PFSK-1 (cell line): Measurements from ENCODE around the gene TSC22D2.

Experiments
- POLR2AphosphoS5 ChIP-seq: IDR thresholded peaks from 2 replicates; pipeline ENCODE4 v1.6.1; 2012; ENCODE audit warnings: low read depth, mild to moderate bottlenecking, control low read depth, low read length, moderate library complexity
- SIN3A ChIP-seq: IDR thresholded peaks from 2 replicates; pipeline ENCODE4 v1.6.1; 2012; ENCODE audit warnings: mild to moderate bottlenecking, low read length, moderate library complexity, borderline replicate concordance; ENCODE audit not compliant: insufficient read depth
- TAF1 ChIP-seq: IDR thresholded peaks from 2 replicates; pipeline ENCODE4 v1.6.1; 2012; ENCODE audit warnings: low read length, control low read depth, borderline replicate concordance; ENCODE audit not compliant: insufficient read depth

DNA sequence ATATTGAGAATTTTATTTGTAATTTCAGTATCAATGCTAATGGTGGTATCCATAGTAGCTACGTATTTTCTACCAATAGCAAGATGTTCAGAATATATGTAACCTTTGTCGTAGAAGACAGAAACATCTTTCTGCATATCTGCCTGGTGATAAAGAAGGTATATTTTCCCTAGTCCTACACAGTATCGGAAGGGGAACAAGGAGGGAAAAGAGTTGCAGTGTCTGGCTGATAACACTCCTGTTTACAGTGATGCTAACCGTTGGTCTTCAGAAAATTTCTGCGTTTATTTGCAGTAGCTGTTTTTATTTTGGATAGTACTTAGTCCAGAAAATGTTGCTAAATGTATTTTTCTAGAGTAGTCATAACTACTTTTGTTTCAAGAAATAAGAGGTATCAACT lies 25.2 kb downstream of the TSC22D2 start:
- no peak for TF ChIP-seq POLR2AphosphoS5
- no peak for TF ChIP-seq SIN3A
- no peak for TF ChIP-seq TAF1
